HK-2 (cell line): ENCODE results near the gene MGAT1.
"Not testable (repeated sequence)": the region's sequence is repeated elsewhere in the genome, so short reads cannot be mapped to it uniquely, and the experiment has no call there.

Experiments used
- DNase-seq: peaks from one replicate; pipeline ENCODE4 v3.0.0-alpha.2; 2018; ENCODE audit not compliant: unreplicated experiment

Gene MGAT1

GRCh38 chr5:180804129-180804618, 1.6 kb upstream of the MGAT1 start:
- no peak for DNase-seq

DNA sequence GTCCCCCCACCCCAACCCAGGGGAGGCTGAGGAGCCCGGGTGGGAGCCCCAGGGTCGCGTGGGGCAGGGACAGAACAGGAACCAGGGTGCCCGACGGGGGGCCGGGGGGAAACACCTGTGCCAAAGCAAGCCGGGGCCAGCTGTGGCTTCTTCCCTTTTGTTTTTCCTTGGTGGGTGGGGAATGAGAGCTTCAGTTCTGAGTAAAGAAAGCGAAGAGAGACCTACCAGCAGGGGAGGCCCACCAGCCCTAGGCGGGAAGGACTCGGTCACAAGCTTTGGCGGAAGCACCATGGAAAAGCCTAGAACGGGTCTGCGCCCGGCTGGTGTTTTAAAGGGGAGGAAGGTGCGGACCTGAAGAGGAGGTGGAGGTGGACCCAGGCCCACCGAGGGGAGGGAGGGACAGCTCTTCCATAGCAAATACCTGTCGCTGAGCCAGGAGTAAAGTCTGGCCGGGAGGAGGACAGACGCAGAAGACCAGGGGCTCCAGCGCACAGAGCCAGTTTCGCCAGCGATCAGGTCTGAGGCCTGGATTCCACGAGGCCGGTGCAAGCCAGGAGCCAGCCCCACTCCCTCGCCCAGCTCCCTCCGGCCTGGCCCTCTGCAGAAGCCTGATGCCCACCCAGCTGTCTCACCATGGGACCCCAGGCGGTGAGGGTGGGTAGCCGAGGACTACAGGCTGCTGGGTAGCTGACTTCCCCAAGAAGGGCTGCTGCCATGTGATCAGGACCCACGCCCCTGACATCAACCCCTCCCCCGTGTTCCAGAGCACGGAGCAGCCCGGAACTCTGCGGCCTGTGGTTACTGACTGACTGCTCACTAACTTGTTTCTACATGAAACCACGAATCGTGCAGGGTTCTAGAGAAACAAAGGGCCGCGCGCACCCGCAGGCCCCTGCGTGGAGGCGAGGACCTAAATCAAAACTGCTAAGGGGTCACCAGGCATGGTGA, 849 bp upstream of the MGAT1 start:
- DNase-seq: no peak

DNA sequence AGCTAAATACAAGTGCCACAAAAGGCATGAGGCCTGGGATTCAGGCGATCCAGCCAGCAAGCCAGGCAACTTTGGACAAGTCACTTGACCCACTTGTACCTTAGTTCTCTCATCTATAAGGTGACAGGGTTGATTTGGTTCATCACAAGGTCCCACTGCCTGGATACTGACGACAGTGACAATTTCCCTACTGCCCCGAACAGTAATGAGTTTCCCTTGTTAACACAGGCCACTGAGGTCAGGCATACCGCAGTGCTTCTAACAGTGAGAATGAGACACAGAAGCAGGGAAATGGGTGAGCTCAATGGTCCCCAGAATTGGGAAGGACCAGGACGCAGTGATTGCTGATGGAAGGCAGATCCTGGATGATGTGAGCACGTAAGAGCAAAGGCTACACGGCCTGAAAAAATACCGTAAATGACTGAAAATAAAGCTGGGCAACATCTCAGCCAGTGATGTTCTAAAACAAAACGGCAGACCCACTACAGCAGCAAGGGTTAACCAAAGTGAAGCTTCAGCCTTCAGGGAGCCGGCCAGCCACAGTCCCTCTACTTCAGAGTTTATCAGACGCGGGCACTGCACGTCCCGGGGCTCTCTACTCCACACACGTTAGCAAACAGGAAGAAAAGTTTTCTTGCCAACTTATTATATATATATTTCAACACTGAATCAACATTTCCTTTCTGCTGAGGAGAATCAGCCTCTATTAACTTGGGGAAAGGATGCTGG, 846 bp downstream of the MGAT1 start:
- no peak for DNase-seq

DNA sequence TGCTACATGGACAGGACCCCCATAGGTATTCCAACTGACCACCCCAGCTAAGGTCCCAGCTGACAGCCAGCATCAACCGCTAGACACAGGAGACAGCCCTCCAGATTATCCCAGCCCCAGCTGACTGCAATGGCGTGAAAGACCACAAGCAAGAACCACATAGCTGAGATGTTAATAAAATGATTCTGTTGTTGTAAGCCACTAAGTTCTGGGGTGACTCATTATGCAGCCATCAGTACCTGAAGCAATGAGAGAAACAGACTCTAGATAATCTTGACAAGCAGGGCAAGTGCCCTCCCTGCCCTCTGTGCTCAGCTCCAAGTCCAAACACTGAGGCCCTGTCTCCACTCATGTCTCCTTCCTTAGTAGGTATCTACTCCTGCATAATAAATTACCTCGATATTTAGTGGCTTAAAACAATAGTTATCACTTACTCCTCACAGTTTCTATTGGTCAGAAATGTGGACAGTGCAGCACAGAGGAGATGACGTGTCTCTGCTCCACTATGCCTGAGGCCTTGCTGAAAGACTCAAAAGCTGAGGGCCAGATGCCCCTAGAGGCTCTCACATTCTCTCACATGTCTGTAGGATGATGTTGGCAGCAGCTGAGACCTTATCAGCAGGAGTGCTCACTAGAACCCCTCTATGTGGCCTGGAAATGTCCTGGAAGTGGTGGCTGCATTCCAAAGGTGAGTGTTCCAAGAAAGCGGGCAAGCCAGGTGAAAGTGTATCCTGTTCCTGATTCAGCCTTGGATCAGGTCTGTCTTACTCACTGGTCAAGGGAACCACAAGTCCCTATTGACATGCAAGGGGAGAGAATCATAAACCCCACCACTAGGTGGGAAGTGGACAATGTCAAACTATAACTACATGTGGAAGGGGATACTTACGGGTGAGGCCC, 2.5 kb downstream of the MGAT1 start:
- DNase-seq: no peak

GRCh38 chr5:180799194-180799593, 3.4 kb downstream of the MGAT1 start:
- DNase-seq: no peak

GRCh38 chr5:180798193-180798592, 4.4 kb downstream of the MGAT1 start:
- DNase-seq: no peak

DNA sequence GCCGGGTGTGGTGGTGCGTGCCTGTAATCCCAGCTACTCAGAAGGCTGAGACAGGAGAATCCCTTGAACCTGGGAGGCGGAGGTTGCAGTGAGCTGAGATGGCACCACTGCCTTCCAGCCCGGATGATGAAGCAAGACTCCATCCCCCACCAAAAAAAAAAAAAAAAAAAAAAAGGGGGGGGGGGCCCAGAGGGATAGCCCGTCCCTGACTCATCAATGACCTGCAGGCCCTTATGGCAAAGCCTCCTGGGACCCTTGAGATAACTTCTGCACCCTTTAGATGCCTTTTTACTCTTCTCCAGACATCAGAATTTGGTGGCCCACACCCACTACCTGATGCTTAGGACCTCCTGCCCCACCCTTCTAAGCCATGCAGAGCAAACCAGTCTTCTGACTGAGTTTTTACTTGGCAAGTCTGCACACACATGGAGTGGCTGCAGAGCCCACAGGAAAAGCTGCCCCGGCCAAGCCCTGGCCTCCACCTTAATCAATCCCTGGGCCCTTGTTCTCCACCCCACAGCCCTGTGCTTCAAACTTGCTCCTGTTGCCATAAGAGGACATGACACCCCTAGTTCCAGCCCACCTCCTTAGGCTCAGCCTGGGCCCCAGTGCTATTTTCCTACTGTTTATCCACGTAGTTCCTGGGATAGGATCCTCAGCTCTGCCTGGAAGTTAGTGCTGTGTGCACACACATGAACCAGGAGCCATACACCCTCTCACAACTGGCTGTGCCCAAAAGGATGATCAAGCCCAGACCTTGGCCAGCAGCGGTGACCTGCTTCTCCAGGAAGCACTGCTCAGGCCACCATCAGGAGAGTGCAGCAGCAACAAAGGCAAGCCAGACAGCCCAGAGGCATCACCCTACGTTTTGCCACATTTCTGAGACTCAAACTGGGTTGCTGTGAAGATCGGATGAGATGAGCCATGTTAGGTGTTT, 5.1 kb downstream of the MGAT1 start:
- DNase-seq: no peak

GRCh38 chr5:180795771-180796313, 6.8 kb downstream of the MGAT1 start:
- DNase-seq: no peak

DNA sequence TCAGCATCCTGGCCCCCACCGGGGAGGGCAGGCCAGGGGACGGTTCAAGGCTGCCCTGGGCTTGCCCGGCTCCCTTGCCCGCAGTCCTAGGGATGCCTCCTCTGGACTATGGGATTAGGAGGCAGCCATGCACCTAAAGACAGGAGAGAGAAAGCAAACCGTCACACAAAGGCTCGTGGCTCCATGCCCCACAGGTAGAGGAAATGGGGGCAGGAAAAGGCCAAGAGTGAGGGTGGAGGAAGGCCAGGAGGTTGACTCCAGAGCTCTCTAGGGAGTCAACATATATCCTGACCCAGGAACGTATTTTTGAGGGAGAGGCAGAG, 9.7 kb downstream of the MGAT1 start:
- DNase-seq: no peak

DNA sequence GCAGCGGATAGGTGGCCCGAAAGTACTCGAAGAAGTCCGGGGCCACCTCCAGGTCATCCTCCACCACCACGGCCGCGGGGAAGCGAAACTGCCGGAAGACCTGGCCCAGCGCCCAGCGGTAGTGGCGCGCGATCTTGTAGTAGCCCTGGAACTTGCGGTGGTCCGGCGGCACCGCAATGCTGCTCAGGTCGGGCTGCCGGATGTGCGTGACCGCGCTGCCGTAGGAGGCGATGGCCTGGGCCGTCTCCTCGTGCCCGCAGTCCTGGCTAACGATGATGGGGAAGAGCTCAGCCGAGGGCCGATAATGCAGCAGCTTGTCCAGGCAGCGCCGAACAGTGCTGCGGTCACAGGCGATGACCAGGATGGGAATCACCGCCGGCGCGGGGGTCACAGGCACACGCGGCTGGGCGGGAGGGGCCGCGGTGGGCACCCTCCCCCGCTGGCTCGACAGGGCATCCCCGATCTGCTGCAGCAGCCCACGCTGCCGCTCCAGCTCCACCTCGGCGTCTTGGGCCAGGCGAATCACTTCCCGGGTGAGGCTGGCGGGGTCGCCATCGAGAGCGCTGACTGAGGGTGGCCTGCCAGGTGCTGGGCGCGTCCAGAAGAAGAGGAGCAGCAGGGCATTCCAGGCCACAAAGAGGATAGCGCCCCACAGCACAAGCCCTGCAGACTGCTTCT, 10.2 kb downstream of the MGAT1 start:
- no peak for DNase-seq

DNA sequence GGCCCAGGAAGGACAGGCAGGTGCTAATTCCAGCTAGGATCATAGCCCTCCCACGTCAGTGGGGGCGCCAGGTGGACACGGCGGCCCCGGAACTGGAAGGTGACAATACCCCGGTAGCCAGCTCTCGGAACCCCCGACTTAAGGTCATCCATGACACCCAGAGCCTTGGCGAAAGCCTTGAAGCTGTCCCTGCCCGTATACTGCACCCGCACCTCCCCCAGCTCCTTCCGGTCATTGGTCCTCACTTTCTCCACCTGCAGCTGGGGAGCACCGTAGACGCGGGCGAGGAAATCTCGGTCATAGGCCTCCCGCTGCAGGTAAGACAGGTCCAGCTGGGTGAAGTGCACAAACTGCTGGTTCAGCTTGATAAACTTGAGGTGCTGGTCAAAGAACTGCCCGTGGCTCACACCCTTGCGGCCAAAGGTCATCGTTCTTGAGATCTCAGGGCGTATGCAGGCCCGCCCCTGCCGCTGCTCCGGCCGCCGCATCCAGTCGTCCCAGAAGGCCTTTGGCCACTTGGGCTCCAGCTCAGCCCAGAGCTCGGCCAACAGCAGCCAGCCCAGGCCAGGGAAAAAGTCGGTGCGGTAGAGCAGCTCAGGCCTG, 10.9 kb downstream of the MGAT1 start:
- DNase-seq: no peak

- no peak for DNase-seq
These were observed 12.1 kb downstream of the MGAT1 start for GRCh38 chr5:180790524-180790923.

- DNase-seq: no peak
These were observed 12.6 kb downstream of the MGAT1 start for GRCh38 chr5:180790020-180790419.

GRCh38 chr5:180788651-180789410, 13.8 kb downstream of the MGAT1 start:
- DNase-seq: not testable (repeated sequence)

DNA sequence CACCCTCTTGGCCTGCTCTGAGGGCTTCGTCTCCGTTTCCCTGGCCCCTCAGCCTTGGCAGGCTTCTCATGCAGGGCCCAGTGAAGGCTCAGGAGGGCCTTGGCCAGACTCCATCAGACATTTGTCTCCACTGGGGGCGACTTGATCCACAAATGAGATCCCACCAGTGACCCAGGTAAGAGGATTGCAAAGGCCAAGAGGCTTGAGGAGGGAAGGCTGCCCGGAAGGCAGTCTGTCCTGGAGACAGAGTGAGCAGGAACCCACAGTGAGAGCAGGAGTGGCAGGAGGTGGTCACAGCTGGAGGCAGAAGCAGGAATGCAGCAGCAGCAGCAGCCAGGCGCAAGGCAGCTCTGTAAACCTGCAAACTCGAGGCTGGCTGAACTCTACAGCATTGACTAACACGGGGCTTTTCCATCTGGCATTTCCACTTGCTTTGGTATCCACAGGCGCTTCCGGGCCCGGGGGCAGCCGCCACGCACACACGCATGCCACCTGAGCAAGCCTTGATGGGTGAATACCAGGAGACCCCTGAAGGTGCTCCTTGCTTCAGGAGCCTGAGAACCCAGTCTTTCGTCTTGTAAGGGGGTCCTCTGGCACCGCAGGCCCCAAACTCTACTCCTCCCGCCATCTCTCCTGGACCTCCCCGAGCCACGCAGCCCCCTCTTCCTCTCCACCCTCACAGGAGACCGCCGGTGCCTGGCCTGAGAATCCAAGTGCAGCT, 14.7 kb downstream of the MGAT1 start:
- DNase-seq: no peak

DNA sequence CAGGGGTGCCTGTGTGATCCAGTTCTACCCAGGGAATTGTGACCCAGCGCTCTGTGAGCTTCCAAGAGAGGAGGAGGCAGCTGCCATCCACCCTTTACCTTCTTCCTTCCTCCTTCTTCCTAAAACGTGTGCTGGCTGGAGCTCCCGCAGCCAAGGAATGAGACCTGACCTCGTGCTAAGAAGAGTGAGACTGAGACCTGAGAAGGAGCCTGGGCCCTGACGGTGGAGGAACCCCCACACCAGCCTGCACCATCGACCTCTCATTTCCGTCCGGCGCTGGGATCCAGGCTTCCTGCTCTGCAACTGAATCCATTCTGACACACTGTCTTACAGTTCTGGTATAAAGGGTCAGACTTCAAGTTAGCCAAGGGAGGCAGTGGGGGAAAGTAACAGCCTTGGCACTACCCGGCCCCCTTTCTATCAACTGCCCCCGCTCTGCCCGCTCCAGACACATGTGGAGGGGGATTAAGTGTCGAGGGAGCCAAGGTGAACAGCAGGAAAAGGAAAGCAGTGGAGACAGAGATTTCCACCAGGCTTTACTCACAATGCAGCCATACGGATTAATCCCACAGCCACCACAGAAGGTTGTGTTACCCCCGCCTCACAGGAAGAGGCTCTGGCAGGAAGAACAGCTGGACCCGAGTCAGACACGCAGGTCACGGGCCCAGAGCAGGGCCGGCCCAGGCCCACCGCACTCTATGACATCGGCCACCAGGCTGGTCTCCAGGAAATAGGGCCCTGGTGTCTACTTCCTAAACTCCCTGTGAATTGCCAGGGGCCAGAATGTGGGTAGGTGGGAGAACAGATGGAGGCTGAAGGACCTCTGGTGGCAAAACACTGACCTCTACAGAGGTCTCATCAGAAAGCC, 15.8 kb downstream of the MGAT1 start:
- no peak for DNase-seq

- DNase-seq: no peak
These were observed 16.8 kb downstream of the MGAT1 start for GRCh38 chr5:180785794-180786221.
